HG02970 (cell line): Measurements from ENCODE around the gene FUS.
"Not testable (repeated sequence)": the region's sequence is repeated elsewhere in the genome, so short reads cannot be mapped to it uniquely, and the experiment has no call there.

Experiments
- ATAC-seq: cut with Tn5 transposase; IDR thresholded peaks from one replicate; pipeline ENCODE4 v1.9.1; 2021; ENCODE audit warnings: mild to moderate bottlenecking, moderate library complexity, moderate number of reproducible peaks; ENCODE audit not compliant: unreplicated experiment, low FRiP score

The FUS gene

DNA sequence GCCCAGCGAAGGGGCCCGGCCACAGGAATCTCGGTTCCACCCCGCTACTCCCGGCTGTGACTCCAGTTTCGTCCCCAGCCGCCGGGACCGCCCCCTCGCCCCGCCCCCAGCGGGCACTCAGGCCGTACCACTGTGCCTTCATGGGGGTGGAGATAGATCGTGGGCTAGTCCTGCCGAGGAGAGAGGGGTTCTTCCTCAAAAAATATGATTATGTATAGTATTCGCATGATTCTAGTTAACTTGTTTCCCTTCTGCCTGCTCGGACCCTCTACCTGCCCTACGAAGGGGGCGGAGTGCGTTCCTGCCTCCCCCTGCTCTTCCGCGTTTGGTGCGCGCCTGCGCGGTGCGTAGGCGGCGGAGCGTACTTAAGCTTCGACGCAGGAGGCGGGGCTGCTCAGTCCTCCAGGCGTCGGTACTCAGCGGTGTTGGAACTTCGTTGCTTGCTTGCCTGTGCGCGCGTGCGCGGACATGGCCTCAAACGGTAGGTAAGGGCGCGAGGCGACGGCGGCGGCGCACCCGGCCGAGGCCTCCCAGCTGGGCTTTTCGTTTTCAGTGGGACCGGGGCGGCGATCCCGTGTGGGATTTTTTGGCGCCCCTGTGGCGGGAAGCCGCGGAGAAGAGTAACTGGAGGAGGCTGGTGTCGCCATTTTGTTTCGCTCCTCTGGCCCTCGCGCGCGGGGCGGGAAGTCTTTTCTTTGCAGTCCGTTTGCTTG lies at the start of gene FUS:
TSS of gene FUS (plus strand) at position 393 of the 713 bp plus-strand sequence. CDS start at position 469, 76 bp downstream.
- ATAC-seq, result peak; percentile 68

- ATAC-seq, result no peak
Measured at GRCh38 chr16:31130336-31130891, 49.5 kb upstream of the FUS start.

- no peak for ATAC-seq
Measured at GRCh38 chr16:31130899-31131298, 49.0 kb upstream of the FUS start.

- no peak for ATAC-seq
Measured at GRCh38 chr16:31131416-31131815, 48.5 kb upstream of the FUS start.

GRCh38 chr16:31131841-31132271 lies 48.1 kb upstream of the FUS start:
- ATAC-seq, result no peak

- no peak for ATAC-seq
Measured at GRCh38 chr16:31132303-31132979, 47.5 kb upstream of the FUS start.

GRCh38 chr16:31133046-31133501 lies 46.9 kb upstream of the FUS start:
- no peak for ATAC-seq

DNA sequence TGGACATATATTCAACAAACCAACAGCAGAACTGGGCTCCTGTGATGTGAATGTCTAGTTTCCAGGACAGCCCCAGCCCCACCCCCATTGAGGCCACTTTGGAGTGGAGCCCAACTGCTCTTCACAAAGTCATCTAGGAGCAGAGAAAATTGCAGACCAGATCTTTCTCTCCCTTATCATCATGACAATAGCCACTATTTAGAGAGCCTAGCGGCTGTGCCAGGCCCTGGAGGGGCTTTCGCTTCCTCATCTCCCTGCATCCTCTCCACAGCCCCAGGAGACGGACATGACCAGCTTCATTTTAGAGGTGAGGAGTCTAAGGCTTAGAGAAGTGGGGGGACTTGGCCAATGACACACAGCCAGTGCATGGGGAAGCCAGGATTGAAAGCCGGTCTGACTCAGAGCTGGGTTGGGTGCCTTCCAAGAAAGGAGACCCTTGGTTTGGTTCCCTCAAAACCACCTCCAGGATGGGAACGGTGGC lies 45.8 kb upstream of the FUS start:
- ATAC-seq, result no peak

DNA sequence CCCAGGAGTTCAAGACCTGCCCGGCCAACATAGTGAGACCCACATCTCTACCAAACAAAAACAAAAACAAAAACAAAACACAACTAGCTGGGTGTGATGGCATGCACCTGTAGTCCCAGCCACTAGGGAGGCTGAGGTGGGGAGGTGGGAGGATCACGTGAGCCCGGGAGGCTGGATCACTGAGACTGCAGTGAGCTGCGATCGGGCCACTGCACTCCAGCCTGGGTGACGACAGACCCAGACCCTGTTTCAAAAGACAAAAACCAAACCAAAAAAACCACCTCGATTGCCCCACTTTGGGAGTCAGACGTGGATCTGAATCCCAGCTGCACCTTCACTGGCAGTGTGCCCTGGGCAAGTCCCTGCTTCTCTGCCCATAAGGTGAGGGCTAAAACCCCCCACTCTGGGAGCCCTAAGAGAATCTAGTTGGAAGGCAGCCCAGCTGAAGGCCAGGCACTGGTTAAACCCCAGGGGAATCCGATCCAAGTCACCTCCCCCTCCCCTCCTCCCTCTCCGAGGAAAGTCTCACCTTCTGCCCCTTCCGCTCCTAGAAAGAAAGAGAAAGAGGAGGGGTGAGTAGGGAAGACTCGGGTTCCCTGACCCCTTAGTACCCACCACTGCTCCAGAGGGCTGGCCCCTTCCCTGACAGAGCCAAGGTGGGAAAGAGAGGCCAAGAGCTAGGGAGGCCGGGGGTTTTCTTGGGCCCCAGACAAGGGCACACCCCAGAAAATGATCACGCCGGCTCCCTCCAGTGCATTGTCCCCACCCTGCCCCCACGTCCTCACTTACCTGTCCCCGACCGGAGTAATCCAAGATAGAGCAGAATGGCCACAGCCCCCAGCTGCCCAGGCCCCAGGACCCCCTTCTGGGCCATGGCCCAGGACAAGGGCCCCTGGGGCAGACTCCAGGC lies 45.1 kb upstream of the FUS start:
- ATAC-seq, result no peak

DNA sequence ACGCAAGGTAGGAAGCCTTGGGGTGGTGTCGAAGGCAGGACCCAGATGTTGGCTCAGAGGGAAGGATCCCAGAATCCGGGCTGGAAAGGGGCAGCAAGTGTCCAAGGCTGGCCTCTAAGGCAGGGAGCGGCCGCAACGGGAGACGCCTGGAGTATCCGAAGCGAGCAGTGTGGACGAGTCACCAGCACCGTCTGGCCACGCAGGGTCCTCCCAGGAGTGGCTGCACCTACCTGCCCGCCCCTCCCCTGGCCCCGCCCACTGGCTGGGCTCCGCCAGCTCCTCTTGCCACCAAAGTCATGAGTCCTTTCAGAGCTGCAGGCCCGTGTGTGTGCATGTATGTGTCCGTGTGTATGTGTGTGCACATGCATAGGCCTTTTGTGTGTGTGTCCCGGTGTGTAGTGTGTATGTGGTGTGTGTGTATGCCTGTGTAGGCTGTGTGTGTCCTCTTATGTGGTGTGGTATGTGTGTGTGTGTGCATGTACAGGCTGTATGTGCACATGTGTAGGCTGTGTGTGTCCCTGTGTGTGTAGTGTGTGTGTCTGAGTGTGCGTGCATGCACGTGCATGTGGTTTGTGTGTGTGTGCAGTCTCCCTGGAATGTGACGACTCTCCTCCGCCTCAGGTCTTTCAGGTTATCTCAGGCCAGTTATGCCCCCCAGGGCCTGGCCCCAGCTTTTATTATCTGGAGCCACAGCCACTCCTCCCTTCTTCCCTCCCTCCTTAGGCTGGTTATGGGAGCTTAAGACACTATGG lies 44.2 kb upstream of the FUS start, which contains the start of gene PRSS8:
TSS of gene PRSS8 (minus strand) at position 193 of the 752 bp plus-strand sequence. CDS start 229 bp downstream, outside the sequence.
- ATAC-seq, result no peak

DNA sequence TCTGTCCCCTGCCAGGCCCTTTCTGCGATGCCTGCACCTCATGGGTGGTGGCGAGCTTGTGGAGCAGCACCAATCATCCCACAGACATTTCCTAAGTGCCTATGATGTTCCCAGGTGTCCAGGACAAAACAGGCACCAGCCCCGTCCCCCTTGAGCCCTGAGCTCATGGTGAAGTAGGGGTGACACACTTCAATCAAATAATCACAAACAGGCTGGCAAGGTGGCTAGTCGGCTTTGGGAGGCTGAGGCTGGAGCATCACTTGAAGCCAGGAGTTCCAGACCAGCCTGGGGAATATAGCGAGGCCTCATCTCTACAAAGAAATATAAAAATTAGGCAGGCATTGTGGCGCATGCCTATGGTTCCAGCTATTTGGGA lies 43.7 kb upstream of the FUS start:
- ATAC-seq, result no peak

DNA sequence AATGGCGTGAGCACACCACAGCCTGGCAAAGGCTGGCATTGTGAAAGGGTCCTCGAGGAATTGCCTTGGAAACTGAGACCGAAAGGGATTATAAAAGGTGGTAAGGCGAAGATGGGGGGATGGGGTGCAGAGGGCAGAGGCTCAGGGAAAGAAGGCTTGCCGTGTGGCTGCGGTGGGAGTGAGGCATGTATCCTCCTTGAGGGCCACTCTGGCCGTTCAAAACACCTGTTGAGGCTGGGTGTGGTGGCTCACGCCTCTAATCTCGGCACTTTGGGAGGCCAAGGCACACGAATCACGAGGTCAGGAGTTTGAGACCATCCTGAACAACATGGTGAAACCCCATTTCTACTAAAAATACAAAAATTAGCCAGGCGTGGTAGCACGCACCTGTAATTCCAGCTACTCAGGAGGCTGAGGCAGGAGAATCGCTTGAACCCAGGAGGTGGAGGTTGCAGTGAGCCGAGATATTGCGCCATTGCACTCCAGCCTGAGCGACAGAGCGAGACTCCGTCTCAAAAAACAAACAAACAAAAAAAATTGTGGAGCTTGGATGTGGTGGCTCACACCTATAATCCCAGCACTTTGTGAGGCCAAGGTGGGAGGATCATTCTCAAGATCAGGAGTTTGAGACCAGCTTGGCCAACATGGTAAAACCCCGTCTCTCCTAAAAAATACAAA lies 43.0 kb upstream of the FUS start:
- ATAC-seq, result not testable (repeated sequence)

GRCh38 chr16:31138621-31139578 lies 41.0 kb upstream of the FUS start:
- ATAC-seq, result no peak

- not testable (repeated sequence) for ATAC-seq
Measured at GRCh38 chr16:31141071-31141469, 38.9 kb upstream of the FUS start.

DNA sequence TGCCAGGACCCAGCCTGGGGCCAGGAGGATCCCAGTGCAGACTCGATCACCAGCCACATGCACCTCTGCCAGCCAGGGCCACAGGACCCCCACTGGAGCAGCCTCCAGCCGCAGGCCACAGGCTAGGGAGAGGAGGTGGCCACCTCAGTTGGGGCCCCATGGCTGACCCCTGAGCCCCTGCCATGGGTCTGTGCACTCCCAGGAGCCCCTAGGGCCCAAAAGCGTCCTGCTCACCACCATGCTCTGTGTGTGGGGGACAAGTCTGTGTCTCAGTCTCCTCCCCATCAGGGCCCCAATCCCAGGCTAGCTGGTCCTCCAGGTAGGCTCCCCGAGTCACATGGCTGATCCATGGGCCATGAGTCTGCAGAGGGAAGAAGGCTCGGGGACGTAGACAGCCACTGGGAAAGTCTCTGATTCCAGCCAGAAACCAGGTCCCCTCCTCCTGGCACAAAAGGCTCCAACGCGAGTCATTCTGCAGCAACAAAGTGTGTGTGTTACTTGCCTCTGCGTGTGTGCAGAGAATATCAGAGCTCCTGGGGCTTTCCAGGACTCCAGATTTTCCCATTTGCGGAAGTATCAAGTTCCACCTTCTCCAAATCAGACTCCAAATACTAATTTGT lies 38.3 kb upstream of the FUS start:
- no peak for ATAC-seq

DNA sequence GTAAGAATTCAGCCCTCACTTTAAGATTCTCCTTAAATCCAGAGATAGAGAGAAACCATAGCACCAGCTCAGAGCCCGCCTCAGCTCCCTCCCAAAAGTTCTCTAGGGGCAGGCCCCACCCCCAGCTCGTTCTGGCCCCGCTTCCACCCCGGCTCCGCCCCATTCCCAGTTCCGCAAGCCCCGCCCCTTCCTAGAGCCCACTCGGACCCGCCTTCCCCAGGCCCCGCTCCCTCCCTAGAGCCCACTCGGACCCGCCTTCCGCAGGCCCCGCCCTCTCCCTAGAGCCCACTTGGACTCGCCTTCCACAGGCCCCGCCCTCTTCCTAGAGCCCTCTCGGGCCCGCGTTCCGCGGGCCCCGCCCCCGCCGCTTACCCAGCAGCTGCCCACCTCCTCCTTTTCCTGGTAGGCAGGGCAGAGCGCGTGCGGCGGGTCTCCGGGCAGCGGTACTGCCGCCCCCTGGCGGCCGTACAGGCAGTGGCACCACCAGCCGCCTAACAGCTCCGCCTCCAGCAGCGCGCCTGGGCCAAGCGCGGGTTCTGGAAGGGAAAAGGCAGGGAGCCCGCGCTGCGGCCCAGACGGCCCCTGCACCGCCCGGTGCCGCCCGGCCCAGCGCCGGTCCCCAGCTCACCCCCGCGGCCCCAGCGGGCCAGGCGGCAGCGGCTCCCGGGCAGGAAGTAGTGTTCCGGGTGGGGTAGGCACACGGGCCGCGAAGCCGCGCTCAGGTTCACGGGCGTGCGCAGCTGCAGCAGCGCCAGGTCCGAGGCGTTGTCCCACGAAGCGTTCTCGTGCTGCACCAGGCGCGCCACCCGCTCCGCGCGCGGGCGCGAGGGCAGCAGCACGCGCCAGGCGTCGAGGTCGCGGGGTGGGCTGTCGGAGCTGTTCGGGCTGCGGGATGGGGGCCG lies 37.6 kb upstream of the FUS start:
- ATAC-seq, result peak; percentile 89
